IPS-15b (cell line): Measurements from ENCODE around the gene MAP3K2.
"Not testable (repeated sequence)": the region's sequence is repeated elsewhere in the genome, so short reads cannot be mapped to it uniquely, and the experiment has no call there.

Experiments used
- H3K27me3 ChIP-seq: one replicate; pipeline ENCODE4 v1.6.1; 2013; ENCODE audit warnings: low read length; ENCODE audit not compliant: control insufficient read depth, insufficient read depth
- H3K36me3 ChIP-seq: one replicate; pipeline ENCODE4 v1.6.1; 2013; ENCODE audit warnings: low read length; ENCODE audit not compliant: control insufficient read depth, insufficient read depth
- H3K4me1 ChIP-seq: one replicate; pipeline ENCODE4 v1.6.1; 2013; ENCODE audit warnings: mild to moderate bottlenecking, low read length; ENCODE audit not compliant: control insufficient read depth, insufficient read depth
- H3K4me3 ChIP-seq: one replicate; pipeline ENCODE4 v1.5.1; 2013; ENCODE audit warnings: low read depth, low read length
- H3K9ac ChIP-seq: one replicate; pipeline ENCODE4 v1.6.1; 2013; ENCODE audit warnings: low read depth, mild to moderate bottlenecking, low read length
- H3K9me3 ChIP-seq: one replicate; pipeline ENCODE4 v1.6.1; 2013; ENCODE audit warnings: mild to moderate bottlenecking, low read length; ENCODE audit not compliant: control insufficient read depth, insufficient read depth

Gene MAP3K2

DNA sequence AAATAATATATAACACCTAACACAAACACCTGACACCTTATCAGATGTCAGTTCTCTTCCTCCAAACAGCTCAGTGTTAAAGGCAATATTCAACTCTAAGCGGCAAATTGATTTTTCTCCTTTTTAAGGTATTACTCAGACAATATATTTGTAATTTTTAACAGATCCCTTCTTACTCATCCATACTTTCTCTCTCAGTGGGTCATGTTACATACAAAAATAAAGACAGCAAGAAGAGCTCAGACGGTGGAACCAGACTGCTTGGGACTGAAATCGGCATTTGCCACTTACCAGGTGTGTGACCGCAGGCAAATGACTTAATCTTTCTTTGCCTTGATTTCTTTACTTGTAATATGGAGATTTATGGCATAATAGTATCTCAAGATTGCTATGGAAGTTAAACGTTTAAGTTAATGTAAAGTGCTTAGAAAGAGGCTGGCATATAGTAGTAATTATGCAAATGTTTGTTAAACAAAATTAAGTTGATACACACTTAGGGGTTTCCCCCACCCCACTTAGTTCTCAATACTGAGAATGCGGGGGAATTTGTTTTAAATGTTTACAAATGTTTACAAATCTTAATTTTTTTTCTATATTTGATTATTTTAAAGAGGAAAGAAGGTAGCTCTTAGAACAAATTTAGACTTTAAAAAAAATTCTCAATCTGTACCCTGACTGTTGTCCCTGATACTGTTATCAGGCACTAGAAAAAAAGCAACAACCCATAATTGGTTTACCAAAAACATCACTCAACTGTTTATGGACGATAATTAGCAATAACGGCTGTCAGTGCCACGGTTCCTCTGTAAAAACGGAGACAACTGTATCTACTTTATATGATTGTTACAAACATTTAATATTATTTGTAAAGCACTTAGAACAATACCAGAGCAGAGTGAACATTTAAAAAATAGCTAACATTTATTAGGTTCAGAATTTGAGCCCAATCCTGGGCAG is 25.6 kb downstream of the MAP3K2 start:
- Histone ChIP-seq H3K27me3 (no peaks in the 10 kb centered on the region), H3K36me3 (no peaks in the 10 kb centered on the region), H3K4me1 (peaks cover 23% of the 10 kb centered on the region), H3K9ac (no peak overlapping the region), H3K9me3 (no peaks in the 10 kb centered on the region), H3K4me3 (no peak overlapping the region)

GRCh38 chr2:127360242-127360641 is 27.5 kb downstream of the MAP3K2 start:
- Histone ChIP-seq H3K36me3 (no peaks in the 10 kb centered on the region), H3K4me1 (peaks cover 18% of the 10 kb centered on the region), H3K4me3 (no peak overlapping the region), H3K27me3 (no peaks in the 10 kb centered on the region), H3K9me3 (no peaks in the 10 kb centered on the region), H3K9ac (no peak overlapping the region)

DNA sequence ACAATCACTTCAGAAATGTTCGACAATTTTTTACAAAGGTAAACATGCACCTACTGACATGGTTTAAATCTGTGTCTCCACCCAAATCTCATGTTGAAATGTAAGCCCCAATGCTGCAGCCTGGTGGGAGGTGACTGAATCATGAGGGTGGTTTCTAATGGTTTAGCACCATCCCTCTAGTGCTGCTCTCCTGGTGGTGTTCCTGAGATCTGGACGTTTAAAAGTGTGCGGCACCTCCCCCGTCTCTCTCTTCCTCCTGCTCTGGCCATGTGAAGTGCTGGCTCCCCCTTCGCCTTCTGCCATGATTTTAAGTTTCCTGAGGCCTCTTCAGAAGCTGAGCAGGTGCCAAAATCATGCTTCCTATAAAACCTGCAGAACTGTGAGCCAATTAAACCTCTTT is 28.3 kb downstream of the MAP3K2 start:
- Histone ChIP-seq H3K36me3 (no peaks in the 10 kb centered on the region), H3K9ac (no peak overlapping the region), H3K9me3 (no peaks in the 10 kb centered on the region), H3K4me3 (no peak overlapping the region), H3K4me1 (peaks cover 17% of the 10 kb centered on the region), H3K27me3 (no peaks in the 10 kb centered on the region)

DNA sequence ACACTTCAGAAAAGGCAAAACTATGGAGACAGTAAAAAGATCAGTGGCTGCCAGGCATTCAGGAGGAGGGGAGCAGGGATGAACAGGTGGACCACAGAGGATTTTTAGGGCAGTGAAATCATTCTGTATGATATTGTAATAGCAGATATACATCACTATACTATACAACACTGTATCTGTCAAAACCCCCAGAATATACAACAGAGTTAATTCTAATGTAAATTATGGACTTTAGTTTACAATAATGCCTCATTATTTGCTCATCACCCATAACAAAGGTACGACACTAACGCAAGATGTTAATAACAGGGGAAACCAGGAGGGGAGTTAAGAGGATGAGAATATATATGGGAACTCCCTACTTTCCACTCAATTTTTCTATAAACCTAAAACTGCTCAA is 28.8 kb downstream of the MAP3K2 start:
- peaks cover 14% of the 10 kb centered on the region for H3K4me1 ChIP-seq
- no peaks in the 10 kb centered on the region for H3K27me3 ChIP-seq
- no peak overlapping the region for H3K9ac ChIP-seq
- H3K4me3 ChIP-seq: no peak overlapping the region
- no peaks in the 10 kb centered on the region for H3K36me3 ChIP-seq
- no peaks in the 10 kb centered on the region for H3K9me3 ChIP-seq

GRCh38 chr2:127358044-127358443 is 29.7 kb downstream of the MAP3K2 start:
- peaks cover 13% of the 10 kb centered on the region for H3K4me1 ChIP-seq
- no peaks in the 10 kb centered on the region for H3K36me3 ChIP-seq

GRCh38 chr2:127357591-127357990 is 30.2 kb downstream of the MAP3K2 start:
- peaks cover 13% of the 10 kb centered on the region for H3K4me1 ChIP-seq
- H3K9ac ChIP-seq: no peak overlapping the region
- H3K36me3 ChIP-seq: no peaks in the 10 kb centered on the region
- H3K27me3 ChIP-seq: no peaks in the 10 kb centered on the region
- no peaks in the 10 kb centered on the region for H3K9me3 ChIP-seq
- no peak overlapping the region for H3K4me3 ChIP-seq

More at GRCh38 chr2:127358044-127358443, 29.7 kb downstream of the MAP3K2 start:
- no peak overlapping the region for H3K4me3 ChIP-seq
- no peak overlapping the region for H3K9ac ChIP-seq
- no peaks in the 10 kb centered on the region for H3K9me3 ChIP-seq
- no peaks in the 10 kb centered on the region for H3K27me3 ChIP-seq

- Histone ChIP-seq H3K9ac (no peak overlapping the region), H3K4me1 (peaks cover 13% of the 10 kb centered on the region), H3K27me3 (no peaks in the 10 kb centered on the region), H3K36me3 (no peaks in the 10 kb centered on the region), H3K4me3 (no peak overlapping the region), H3K9me3 (no peaks in the 10 kb centered on the region)
Observed at GRCh38 chr2:127356531-127356930, 31.2 kb downstream of the MAP3K2 start.

- peaks cover 13% of the 10 kb centered on the region for H3K4me1 ChIP-seq
- no peaks in the 10 kb centered on the region for H3K9me3 ChIP-seq
- no peaks in the 10 kb centered on the region for H3K27me3 ChIP-seq
- no peak overlapping the region for H3K4me3 ChIP-seq
- H3K9ac ChIP-seq: no peak overlapping the region
- no peaks in the 10 kb centered on the region for H3K36me3 ChIP-seq
Observed at GRCh38 chr2:127355407-127356008, 32.3 kb downstream of the MAP3K2 start.

DNA sequence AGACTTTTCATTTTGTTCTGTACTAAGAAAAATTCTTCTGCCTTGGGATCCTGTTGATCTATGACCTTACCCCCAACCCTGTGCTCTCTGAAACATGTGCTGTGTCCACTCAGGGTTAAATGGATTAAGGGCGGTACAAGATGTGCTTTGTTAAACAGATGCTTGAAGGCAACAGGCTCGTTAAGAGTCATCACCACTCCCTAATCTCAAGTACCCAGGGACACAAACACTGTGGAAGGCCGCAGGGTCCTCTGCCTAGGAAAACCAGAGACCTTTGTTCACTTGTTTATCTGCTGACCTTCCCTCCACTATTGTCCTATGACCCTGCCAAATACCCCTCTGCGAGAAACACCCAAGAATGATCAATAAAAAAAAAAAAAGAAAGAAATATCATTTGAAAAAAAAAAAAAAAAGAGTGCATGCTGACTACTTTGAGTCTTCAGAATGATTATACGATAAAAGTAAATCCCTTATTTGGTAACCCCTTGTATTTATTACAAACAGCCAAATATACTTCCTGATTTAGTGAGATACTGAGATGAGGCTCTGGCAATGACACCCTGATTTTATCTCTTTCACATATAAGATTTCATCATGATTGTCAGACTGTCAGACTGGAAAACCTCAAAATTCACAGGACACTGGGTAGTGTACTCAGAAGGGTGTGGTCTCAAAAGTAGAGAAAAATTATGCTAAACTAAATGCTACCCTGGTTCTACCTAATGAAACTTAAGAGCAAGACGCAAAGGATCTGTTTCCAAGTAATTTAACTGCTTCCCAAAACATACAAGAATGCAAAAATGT is 33.7 kb downstream of the MAP3K2 start:
- not testable (repeated sequence) for H3K4me1 ChIP-seq, H3K9ac ChIP-seq, H3K36me3 ChIP-seq, H3K4me3 ChIP-seq, H3K9me3 ChIP-seq, H3K27me3 ChIP-seq

DNA sequence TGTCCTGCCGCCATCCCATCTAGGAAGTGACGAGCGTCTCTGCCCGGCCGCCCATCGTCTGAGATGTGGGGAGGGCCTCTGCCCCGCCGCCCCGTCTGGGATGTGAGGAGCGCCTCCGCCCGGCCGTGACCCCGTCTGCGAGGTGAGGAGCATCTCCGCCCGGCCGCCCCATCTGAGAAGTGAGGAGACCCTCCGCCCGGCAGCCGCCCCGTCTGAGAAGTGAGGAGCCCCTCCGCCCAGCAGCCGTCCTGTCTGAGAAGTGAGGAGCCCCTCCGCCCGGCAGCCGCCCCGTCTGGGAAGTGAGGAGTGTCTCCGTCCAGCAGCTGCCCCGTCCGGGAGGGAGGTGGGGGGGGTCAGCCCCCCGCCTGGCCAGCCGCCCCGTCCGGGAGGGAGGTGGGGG is 34.6 kb downstream of the MAP3K2 start:
- H3K4me3 ChIP-seq, H3K9me3 ChIP-seq, H3K9ac ChIP-seq, H3K4me1 ChIP-seq, H3K27me3 ChIP-seq, H3K36me3 ChIP-seq: not testable (repeated sequence)

DNA sequence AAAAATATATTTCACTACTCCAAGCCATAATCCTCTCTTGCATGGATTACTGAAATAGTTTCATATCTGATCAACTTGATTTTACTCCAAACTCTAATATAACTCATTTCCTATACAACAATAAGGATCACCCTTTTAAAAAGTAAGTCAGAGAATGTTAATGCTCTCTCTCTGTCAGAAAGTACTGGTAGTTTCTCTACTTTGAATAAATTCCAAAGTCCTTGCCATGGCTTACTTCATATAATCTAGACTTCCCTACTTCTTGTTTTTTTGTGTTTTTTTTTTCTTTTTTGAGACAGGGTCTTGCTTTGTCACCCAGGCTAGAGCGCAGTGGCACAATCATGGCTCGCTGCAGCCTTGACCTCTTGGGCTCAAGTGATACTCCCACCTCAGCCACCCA is 36.2 kb downstream of the MAP3K2 start:
- Histone ChIP-seq H3K4me3 (no peak overlapping the region), H3K9ac (no peak overlapping the region), H3K4me1 (peaks cover 3% of the 10 kb centered on the region), H3K27me3 (no peaks in the 10 kb centered on the region), H3K9me3 (no peaks in the 10 kb centered on the region), H3K36me3 (no peaks in the 10 kb centered on the region)
